Mesenchymal stem cell (in vitro differentiated cells and primary cell): ENCODE measurements around the gene MYO15B.

Experiments used
- DNase-seq: peaks from one replicate; pipeline ENCODE4 v3.0.0-alpha.2; 2013
- H2AFZ ChIP-seq: one replicate; pipeline ENCODE4 v1.6.1; 2013; ENCODE audit warnings: low read depth, mild to moderate bottlenecking, control low read depth, inconsistent platforms, low read length, moderate library complexity
- H2AK5ac ChIP-seq: 2 replicates; pipeline ENCODE4 v1.6.1; 2013; ENCODE audit warnings: low read length, moderate library complexity, mild to moderate bottlenecking, inconsistent platforms; ENCODE audit not compliant: severe bottlenecking
- H2BK120ac ChIP-seq: one replicate; pipeline ENCODE4 v1.6.1; 2013; ENCODE audit warnings: low read depth, mild to moderate bottlenecking, inconsistent platforms, low read length, moderate library complexity
- H2BK12ac ChIP-seq, 2 experiments: one replicate each; pipeline ENCODE4 v1.6.1; 2013; ENCODE audit warnings: inconsistent platforms in 2 of 2, low read length in 2 of 2, mild to moderate bottlenecking in 2 of 2, moderate library complexity in 2 of 2, control low read depth in 1 of 2
- H2BK15ac ChIP-seq: one replicate; pipeline ENCODE4 v1.6.1; 2013; ENCODE audit warnings: mild to moderate bottlenecking, low read depth, inconsistent platforms; ENCODE audit not compliant: poor library complexity, severe bottlenecking
- H2BK5ac ChIP-seq: 2 replicates; pipeline ENCODE4 v1.6.1; 2013; ENCODE audit warnings: low read depth, mild to moderate bottlenecking, low read length, control low read depth, inconsistent platforms; ENCODE audit not compliant: poor library complexity, severe bottlenecking
- H3K14ac ChIP-seq, 2 experiments: one replicate each; pipeline ENCODE4 v1.6.1; 2013; ENCODE audit warnings: inconsistent platforms in 2 of 2, low read length in 2 of 2, control low read depth in 1 of 2, mild to moderate bottlenecking in 1 of 2, moderate library complexity in 1 of 2
- H3K18ac ChIP-seq, 2 experiments: one replicate each; pipeline ENCODE4 v1.6.1; 2013; ENCODE audit warnings: inconsistent platforms in 2 of 2, low read length in 2 of 2, control low read depth in 1 of 2, low read depth in 1 of 2, mild to moderate bottlenecking in 1 of 2
- H3K23ac ChIP-seq, 2 experiments: one replicate each; pipeline ENCODE4 v1.6.1; 2013; ENCODE audit warnings: inconsistent platforms in 2 of 2, low read length in 2 of 2, mild to moderate bottlenecking in 2 of 2, moderate library complexity in 2 of 2, control low read depth in 1 of 2
- H3K27ac ChIP-seq: 2 replicates; pipeline ENCODE4 v1.5.1; 2013; ENCODE audit warnings: mild to moderate bottlenecking, moderate library complexity, low read length, control low read depth, inconsistent platforms; ENCODE audit not compliant: poor library complexity, severe bottlenecking
- H3K27me3 ChIP-seq, 2 experiments: 2 replicates each; pipeline versions ENCODE4 v1.6.1 to v1.7.0; 2013; ENCODE audit warnings: low read length in 2 of 2, mild to moderate bottlenecking in 2 of 2, moderate library complexity in 2 of 2, control low read depth in 1 of 2, inconsistent platforms in 1 of 2; ENCODE audit not compliant: control insufficient read depth in 1 of 2, insufficient read depth in 1 of 2
- H3K36me3 ChIP-seq, 2 experiments: 2 replicates each; pipeline versions ENCODE4 v1.6.1 to v1.7.0; 2013; ENCODE audit warnings: low read length in 2 of 2, control low read depth in 1 of 2, inconsistent platforms in 1 of 2, low read depth in 1 of 2, mild to moderate bottlenecking in 1 of 2; ENCODE audit not compliant: insufficient read depth in 2 of 2, control insufficient read depth in 1 of 2
- H3K4ac ChIP-seq, 2 experiments: one replicate each; pipeline ENCODE4 v1.6.1; 2013; ENCODE audit warnings: inconsistent platforms in 2 of 2, low read length in 2 of 2, mild to moderate bottlenecking in 2 of 2, moderate library complexity in 2 of 2, control low read depth in 1 of 2, low read depth in 1 of 2
- H3K4me1 ChIP-seq: 2 replicates; pipeline ENCODE4 v1.6.1; 2013; ENCODE audit warnings: low read depth, low read length, control low read depth; ENCODE audit not compliant: control insufficient read depth, insufficient read depth
- H3K4me2 ChIP-seq: 2 replicates; pipeline ENCODE4 v1.6.1; 2013; ENCODE audit warnings: low read length, mild to moderate bottlenecking, inconsistent platforms; ENCODE audit not compliant: poor library complexity, severe bottlenecking
- H3K4me3 ChIP-seq, 2 experiments: 2 replicates each; pipeline versions ENCODE4 v1.5.1 to v1.7.0; 2013; ENCODE audit warnings: low read length in 2 of 2, mild to moderate bottlenecking in 2 of 2, control low read depth in 1 of 2, low read depth in 1 of 2; ENCODE audit not compliant: insufficient read depth in 1 of 2
- H3K79me1 ChIP-seq: replicated peaks from 2 replicates; pipeline ENCODE4 v1.6.1; 2013; ENCODE audit warnings: mild to moderate bottlenecking, control low read depth, low read length, inconsistent platforms; ENCODE audit not compliant: poor library complexity, severe bottlenecking
- H3K9ac ChIP-seq: 2 replicates; pipeline ENCODE4 v1.7.0; 2013; ENCODE audit warnings: mild to moderate bottlenecking, low read length, moderate library complexity
- H3K9me3 ChIP-seq: 2 replicates; pipeline ENCODE4 v1.7.0; 2013; ENCODE audit warnings: mild to moderate bottlenecking, low read length; ENCODE audit not compliant: control insufficient read depth
- H4K8ac ChIP-seq: one replicate; pipeline ENCODE4 v1.6.1; 2013; ENCODE audit warnings: inconsistent platforms, mild to moderate bottlenecking, low read length, moderate library complexity
- H4K91ac ChIP-seq: one replicate; pipeline ENCODE4 v1.6.1; 2013; ENCODE audit warnings: mild to moderate bottlenecking, low read length, inconsistent platforms
- WGBS: methylation state at CpG from one replicate; pipeline ENCODE4 v1.1.7; 2013; ENCODE audit warnings: mixed read lengths; 5-methylcytosine and 5-hydroxymethylcytosine counted together

MYO15B gene

GRCh38 chr17:75615301-75615700, 27.7 kb downstream of the MYO15B start:
- Histone ChIP-seq H4K8ac (no peak overlapping the region), H3K23ac (no peak overlapping the region), H2AFZ (no peak overlapping the region), H3K79me1 (no peaks in the 10 kb centered on the region), H3K18ac (no peak overlapping the region), H3K4me3 (no peak overlapping the region), H4K91ac (no peak overlapping the region), H2BK15ac (no peak overlapping the region), H3K4ac (peak overlapping the region in 1 of 2 experiments; percentile 47), H3K4me1 (no peaks in the 10 kb centered on the region), H3K36me3 (peaks cover 0 to 6% of the 10 kb centered on the region in 2 experiments), H3K9me3 (no peaks in the 10 kb centered on the region), H3K9ac (no peak overlapping the region), H2AK5ac (no peak overlapping the region), H2BK5ac (no peak overlapping the region), H2BK120ac (no peak overlapping the region), H3K14ac (no peak overlapping the region), H3K27me3 (peaks cover 20 to 28% of the 10 kb centered on the region in 2 experiments), H3K4me2 (no peak overlapping the region), H3K27ac (no peak overlapping the region), H2BK12ac (no peak overlapping the region)
- 85% methylated on average over 11 of the region's 11 CpGs for WGBS
- no peak for DNase-seq

GRCh38 chr17:75616521-75617122, 29.0 kb downstream of the MYO15B start:
- WGBS = 92% methylated on average over 24 of the region's 24 CpGs
- Histone ChIP-seq H4K91ac (no peak overlapping the region), H2AK5ac (no peak overlapping the region), H3K27me3 (peaks cover 22 to 39% of the 10 kb centered on the region in 2 experiments), H3K9ac (no peak overlapping the region), H3K23ac (no peak overlapping the region), H3K14ac (no peak overlapping the region), H3K9me3 (no peaks in the 10 kb centered on the region), H3K27ac (no peak overlapping the region), H3K79me1 (no peaks in the 10 kb centered on the region), H2BK12ac (no peak overlapping the region), H2BK15ac (no peak overlapping the region), H3K4ac (no peak overlapping the region), H2BK5ac (no peak overlapping the region), H3K18ac (no peak overlapping the region), H3K4me1 (peaks cover 3% of the 10 kb centered on the region), H3K36me3 (peaks cover 0 to 6% of the 10 kb centered on the region in 2 experiments), H2BK120ac (no peak overlapping the region), H2AFZ (no peak overlapping the region), H3K4me3 (no peak overlapping the region), H3K4me2 (no peak overlapping the region), H4K8ac (no peak overlapping the region)
- DNase-seq = no peak

GRCh38 chr17:75617218-75617617, 29.6 kb downstream of the MYO15B start:
- H3K9me3 ChIP-seq = no peaks in the 10 kb centered on the region
- peaks cover 0 to 6% of the 10 kb centered on the region in 2 experiments for H3K36me3 ChIP-seq
- 91% methylated on average over 16 of the region's 16 CpGs for WGBS
- H3K4me1 ChIP-seq = peaks cover 3% of the 10 kb centered on the region
- H3K18ac ChIP-seq = no peak overlapping the region
- H3K14ac ChIP-seq = no peak overlapping the region
- no peak overlapping the region for H4K91ac ChIP-seq
- no peak overlapping the region for H2BK5ac ChIP-seq
- no peak overlapping the region for H2BK15ac ChIP-seq
- no peak overlapping the region for H2BK120ac ChIP-seq
- no peak overlapping the region for H3K23ac ChIP-seq
- H3K27me3 ChIP-seq = peaks cover 25 to 45% of the 10 kb centered on the region in 2 experiments
- DNase-seq = no peak
- no peak overlapping the region for H3K4ac ChIP-seq
- no peaks in the 10 kb centered on the region for H3K79me1 ChIP-seq
- H2AFZ ChIP-seq = no peak overlapping the region
- H2BK12ac ChIP-seq = no peak overlapping the region
- no peak overlapping the region for H3K4me3 ChIP-seq
- H3K9ac ChIP-seq = no peak overlapping the region
- no peak overlapping the region for H3K27ac ChIP-seq
- H2AK5ac ChIP-seq = no peak overlapping the region
- H4K8ac ChIP-seq = no peak overlapping the region
- no peak overlapping the region for H3K4me2 ChIP-seq

- Histone ChIP-seq H3K14ac (no peak overlapping the region), H3K79me1 (no peaks in the 10 kb centered on the region), H2BK5ac (no peak overlapping the region), H2BK12ac (no peak overlapping the region), H3K9me3 (no peaks in the 10 kb centered on the region), H2BK120ac (no peak overlapping the region), H2AK5ac (no peak overlapping the region), H3K4me2 (no peak overlapping the region), H3K27me3 (peaks cover 26 to 50% of the 10 kb centered on the region in 2 experiments), H3K36me3 (peaks cover 0 to 6% of the 10 kb centered on the region in 2 experiments), H3K4ac (no peak overlapping the region), H3K27ac (no peak overlapping the region), H3K4me3 (no peak overlapping the region), H3K18ac (no peak overlapping the region), H3K4me1 (peaks cover 3% of the 10 kb centered on the region), H3K23ac (no peak overlapping the region), H4K8ac (no peak overlapping the region), H4K91ac (peak overlapping the region; percentile 3), H2AFZ (no peak overlapping the region), H2BK15ac (no peak overlapping the region), H3K9ac (no peak overlapping the region)
- no peak for DNase-seq
- 100% methylated on average over 5 of the region's 11 CpGs for WGBS
Measured at GRCh38 chr17:75617675-75618074, 30.1 kb downstream of the MYO15B start.
